Measurements from ENCODE around the gene SLC24A3.

The SLC24A3 gene

GRCh38 chr20:19473216-19473921, 260.9 kb downstream of the SLC24A3 start:
- DNase-seq: no peak

DNA sequence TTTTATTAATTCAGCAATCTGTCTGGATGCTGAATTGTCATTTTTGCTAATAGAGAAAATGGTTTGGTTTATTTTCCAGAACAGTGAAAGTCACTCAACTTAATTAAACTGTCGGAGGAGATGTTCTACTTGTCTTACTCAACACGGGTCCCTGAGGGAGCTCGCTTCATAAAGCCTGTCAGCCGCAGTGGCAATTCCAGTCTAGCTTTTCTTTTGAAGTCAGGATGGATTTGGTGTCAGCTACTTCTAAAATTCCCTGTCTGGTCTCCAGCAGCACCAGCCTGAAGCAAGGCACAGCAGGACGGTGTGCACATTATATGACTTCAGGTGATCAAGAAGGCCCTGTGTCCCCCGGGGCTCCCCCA, 261.5 kb downstream of the SLC24A3 start:
- DNase-seq: no peak

GRCh38 chr20:19478320-19478895, 266.0 kb downstream of the SLC24A3 start:
- no peak for DNase-seq

GRCh38 chr20:19482726-19483125, 270.3 kb downstream of the SLC24A3 start:
- no peak for DNase-seq

DNA sequence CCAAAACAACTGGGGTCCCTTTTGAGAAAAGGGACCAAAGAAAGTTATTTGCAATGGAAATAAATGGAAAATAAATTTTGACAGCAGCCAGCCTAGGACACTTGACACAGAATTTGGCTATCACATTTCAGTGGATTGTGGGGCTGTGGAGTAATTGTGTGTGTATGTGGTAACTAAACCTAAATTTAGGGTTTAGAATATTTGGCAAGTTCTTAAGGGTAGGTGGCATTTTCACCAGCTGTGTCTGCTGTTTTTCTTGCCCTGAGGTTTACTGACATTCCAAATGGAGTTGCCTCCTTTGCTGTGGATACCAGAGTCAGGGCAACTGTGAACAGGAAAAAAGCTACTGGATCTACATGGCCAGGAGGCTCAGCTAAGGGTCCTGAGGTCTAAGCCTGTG, 270.9 kb downstream of the SLC24A3 start:
- DNase-seq: no peak

DNA sequence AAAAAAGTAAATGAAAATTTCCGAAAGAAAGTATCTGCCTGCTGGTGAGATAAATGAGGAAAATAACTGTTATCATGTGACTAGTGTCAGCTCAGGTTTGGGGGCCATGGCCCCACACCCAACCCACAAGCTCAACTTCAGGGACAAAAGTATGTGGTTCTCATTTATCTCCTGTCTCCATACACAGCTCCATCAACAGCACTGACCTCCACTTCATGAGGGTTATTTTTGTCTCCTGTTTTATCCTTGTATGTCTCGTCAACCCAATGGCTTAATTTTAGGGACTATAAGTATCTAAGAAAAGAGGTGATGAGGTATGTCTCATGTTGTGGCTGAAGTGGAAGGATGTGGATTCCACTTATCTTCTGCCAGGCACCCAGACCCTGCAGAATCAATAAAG, 274.0 kb downstream of the SLC24A3 start:
- DNase-seq: no peak

GRCh38 chr20:19487420-19487819, 275.0 kb downstream of the SLC24A3 start:
- no peak for DNase-seq

DNA sequence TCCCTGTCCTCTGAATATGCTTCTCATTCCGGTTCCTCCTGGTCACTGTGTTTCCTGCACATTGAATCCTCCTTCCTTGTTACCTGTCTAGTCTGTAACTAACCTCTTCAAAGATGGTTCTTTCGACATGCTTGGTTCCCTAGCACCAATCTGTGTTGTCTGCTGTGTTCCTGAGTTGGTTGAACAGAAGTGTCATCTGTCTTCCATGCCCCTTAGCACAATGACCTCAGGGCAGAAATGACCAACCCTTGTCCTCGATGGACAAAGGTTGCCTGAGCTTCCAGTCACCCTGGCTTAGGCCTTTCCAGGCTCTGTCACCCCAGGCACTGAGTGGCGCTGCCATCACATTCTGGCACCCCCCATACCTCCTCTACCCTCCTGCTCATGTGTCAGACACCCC, 278.8 kb downstream of the SLC24A3 start:
- DNase-seq: no peak

DNA sequence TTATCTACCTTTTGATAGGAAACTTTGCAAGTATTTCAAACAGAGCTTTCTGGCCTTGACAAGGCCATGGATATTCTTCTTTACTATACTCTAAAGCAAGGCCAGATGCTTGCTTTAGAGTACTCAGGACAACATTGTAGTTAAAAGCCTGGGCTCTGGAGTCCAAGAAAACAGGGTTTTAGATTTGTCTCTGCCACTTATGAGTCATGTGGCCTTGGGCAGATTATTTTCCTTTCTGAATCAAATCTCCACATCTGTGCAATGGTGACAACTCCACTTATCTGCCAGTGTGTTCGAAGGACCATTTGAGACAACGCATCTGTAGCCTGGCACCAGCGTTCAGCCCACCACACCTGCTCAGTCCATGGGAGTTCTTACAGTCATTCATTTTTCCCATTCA, 279.7 kb downstream of the SLC24A3 start:
- DNase-seq: no peak

- DNase-seq: no peak
Observed at GRCh38 chr20:19492687-19493336, 280.4 kb downstream of the SLC24A3 start.

DNA sequence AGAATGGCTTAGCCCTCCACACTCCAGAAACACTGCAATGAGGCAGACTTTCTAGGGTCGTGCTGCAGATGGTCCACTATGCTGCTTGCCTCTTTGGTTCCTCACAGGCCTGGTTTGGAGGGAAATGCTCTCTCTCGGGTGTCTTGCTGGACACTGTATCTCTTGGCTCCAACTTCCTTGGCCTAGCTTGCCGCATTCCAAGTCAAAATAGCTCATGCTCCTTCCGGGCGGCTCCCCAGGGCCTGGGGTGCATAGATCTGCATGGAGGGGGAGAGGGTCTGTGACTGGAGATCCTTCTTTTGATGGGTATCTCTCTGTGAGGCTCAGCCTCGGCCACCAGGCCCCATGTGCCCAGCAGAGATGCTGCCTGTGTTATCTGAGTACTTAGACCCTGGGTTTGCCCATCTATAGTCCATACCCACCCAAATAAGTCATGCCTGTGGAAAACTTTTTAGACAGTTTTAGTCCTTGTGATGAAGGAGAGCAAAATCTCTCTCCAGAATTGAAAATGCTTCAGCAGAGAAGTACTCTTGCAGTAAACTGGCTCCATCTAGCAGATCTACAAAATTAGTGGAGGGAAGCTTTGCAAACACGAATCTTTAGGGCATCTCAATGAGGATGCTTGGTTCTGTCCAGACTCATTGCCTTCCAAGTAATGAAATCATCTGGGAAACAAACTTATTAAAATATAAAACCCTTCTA, 281.5 kb downstream of the SLC24A3 start:
- DNase-seq: no peak

DNA sequence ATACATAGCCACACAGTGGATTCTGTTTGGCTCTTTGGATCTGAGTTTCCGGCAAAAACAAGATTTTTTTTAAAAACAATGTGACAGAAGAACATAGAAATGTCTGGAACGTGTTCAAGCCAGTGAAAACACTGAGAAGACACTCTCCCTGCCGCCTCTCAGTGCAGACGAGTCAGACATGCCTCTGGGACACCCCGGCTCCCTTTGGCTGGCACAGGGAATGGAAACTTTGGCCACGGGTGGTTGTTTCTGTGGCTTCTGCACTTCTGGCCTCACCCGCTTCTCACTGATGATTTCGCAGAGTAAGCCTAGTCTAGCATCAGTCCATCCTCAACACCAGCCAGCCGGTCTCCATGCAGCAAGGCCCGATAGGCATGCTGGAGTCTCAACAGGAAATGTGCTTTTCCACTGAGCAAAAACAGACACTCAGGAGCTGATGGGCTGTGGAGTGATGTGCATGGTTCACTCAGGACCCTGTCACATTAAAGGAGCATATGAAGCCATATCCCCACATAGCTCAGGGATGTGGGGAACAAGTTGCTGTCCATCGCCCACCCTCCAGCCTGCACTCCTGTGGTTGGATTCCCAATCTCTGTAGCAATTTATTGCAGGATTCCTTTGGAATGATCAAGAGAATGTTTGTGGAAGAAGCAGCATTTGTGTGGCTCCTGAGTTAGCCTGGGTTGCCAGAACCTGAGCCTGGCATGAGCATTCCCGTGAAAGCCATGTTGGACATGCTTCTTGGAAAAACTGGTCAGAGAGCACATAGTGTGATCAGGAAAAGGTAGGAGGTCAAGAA, 283.7 kb downstream of the SLC24A3 start:
- no peak for DNase-seq

DNA sequence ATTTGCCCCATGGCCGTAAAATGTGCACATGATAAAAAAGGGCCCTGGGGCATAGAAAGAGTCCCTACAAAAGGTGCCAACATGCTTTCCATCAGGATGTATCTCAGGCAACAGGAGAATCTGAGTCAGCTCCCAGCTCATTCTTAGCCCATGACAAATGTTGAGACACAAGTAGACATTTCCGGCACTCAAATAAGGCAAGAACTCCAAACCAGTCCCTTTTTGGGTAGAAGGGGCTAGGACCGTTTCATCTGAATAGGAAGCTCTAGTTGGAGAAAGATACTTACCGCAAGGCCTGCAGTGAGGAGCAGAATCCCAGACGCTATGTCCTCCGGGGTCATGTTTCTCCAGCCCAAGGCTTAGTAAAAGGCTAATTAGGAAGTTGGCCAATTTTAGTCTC, 284.6 kb downstream of the SLC24A3 start:
- no peak for DNase-seq

DNA sequence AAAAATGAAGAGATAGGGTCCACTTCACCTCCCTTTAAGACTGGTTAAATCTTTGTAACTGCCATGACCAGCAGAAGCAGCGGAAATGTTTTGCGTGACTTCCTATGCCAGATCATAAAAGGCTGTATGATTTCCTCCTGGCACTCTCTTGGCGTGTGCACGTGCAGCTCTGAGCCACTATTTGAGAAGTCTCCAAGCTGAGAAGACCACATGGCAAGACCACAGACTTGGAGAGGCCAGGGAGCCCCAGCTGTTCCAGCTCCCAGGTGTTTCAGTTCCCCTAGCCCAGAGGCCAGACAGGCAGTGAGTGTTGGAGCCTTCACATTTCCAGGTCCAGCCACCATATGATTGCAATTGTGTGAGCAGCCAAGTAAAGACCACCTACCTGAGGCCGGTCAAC, 286.3 kb downstream of the SLC24A3 start:
- DNase-seq: no peak

- DNase-seq: no peak
Observed at GRCh38 chr20:19501476-19502115, 289.2 kb downstream of the SLC24A3 start.

DNA sequence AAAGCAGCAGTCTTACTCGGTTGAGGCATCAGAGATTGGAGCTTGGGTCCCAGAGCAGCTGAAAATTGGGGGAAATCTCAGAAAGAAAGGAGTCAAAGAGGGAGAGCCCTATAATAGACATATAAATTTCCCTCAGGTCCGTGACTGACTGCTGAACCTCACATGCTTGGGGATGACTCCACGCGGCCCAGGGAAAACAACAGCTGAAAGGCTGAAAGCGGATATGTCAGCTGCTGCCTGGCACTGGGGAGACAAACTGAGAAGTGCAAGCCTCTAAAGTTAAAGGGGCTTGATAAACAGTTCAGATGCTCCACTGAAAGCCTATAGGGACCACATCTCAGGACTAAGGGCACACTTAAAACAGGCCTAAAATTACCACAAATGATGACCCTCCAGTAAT, 289.7 kb downstream of the SLC24A3 start:
- no peak for DNase-seq

- DNase-seq: no peak
Observed at GRCh38 chr20:19504251-19504650, 291.8 kb downstream of the SLC24A3 start.

- no peak for DNase-seq
Observed at GRCh38 chr20:19506021-19506420, 293.6 kb downstream of the SLC24A3 start.

DNA sequence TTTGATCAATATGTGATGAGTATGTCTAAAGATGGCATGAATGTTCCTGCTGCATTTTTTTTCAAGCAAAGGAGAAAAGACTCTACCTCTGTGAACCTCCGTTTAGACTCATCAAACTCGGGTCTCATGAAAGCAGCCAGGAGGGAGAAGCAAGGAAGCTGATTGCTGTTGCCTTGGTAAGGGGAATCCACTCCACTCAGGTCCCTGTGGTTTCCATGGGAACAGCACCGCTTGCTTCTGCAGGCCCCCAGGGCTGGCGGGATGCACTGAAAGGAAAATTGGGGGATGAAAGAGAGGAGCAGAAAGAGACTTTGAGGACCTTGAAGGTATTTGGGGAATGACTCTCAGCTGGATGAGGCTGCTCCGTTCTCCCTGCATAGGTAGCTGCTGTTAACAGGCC, 296.0 kb downstream of the SLC24A3 start:
- no peak for DNase-seq

DNA sequence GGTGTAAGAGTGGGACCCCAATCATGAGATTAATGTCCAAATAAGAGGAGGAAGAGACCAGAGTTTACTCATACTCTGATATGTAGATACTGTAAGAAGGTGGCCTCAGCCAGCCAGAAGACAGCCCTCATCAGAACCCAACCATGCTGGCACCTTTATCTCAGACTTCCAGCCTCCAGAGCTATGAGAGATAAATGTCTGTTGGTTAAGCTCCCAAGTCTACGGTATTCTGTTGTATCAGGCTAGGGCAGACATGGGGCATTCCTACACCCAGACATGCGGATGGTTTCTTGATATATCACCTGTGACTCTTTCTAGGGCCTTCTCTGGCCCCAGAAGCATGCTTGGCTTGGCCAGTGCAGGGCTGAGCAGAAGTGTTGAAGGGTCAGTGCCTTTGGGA, 298.2 kb downstream of the SLC24A3 start:
- DNase-seq: no peak

DNA sequence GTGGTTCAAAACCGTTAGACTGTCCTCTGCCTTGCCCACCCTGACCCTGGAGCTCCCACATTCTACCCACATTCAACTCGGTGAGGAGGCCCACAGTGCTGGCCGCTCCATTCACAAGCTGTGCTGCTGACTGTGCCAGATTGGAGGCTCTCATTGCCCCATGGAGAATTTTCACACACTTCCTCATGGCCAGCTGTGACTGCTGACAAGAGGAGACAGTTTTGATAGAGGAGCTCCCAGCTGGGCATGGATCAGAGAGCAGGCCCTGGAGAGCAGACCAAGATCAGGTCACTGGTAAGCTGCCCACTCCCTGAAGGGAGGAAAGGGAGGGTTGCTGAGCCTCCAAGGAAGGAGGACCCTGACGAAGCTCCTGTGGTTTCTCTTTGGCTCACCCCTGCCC, 299.5 kb downstream of the SLC24A3 start:
- no peak for DNase-seq

DNA sequence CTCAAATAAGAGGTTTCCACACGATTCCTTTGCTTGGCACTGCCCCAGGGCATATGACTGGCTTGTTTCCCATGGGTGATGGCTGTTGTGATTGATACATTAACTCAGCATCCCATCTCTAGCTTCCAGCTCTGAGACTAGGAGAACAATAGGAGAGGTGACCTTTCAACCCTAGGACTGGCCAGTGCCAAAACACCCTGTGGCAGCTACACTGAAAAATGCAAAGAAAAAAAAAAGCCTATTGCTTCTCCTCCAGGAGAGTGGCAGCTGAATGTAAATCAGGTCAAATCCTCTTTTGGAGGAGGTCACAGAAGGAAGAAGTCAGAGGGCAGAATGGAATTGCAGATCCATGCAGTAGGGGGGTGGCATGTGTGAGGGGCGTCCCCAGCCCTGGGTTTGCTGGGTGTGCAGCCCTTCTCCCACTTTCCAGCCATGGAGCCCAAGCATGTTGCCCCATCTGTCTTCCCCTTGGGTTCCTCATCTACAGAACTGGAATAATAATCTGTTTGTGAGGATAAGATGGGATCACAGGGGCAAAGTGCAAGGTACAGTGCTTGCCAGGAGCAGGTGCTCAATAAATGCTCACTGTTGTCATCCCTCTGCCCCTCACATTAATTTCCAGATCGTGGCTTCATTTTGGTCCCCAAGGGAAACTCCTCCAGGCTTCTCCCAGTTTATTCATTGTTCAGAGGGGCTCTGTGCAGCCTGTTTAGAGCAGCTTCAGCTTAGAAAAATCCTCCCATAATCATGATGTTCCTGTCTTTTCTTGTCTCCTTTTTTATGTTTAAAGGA, 300.6 kb downstream of the SLC24A3 start:
- no peak for DNase-seq
